HCT116 (cell line): Measurements from ENCODE around the gene METTL15. TPM values are rescaled to one million over a fixed set of nuclear protein-coding genes. Genes with fewer than 3 reads are reported as not detected.

ENCODE experiments used
- ATAC-seq: fragments of 200-7000 bp; cut with Tn5 transposase; 2 replicates; pipeline ENCODE4 v1.9.1; 2020; ENCODE audit warnings: mild to moderate bottlenecking, moderate library complexity
- BruUV-seq: library from RNA; stranded (reverse); fragments of 400-500 nt; replicated peaks from 2 replicates; lab custom pipeline; 2021; lab: Mats Ljungman, UMichigan
- CTCF ChIA-PET: fragments of 300-600 bp; sonication (Branson Sonifier 250); formaldehyde crosslinking; loops from one replicate; lab custom pipeline; 2021; ENCODE audit warnings: antibody characterized with exemption; lab: Charles Lee
- POLR2A ChIA-PET: fragments of 300-600, 350-600 bp; sonication (Branson Sonifier 250); formaldehyde crosslinking; loops from one replicate; lab custom pipeline; 2021; ENCODE audit warnings: antibody characterized with exemption; lab: Charles Lee
- RAD21 ChIA-PET, 2 experiments: fragments of 300-600 bp; sonication (Branson Sonifier 250); formaldehyde crosslinking; loops; one replicate each; lab custom pipeline; 2023; ENCODE audit warnings: low total read pairs in 2 of 2; ENCODE audit not compliant: uncharacterized antibody in 2 of 2, unreplicated experiment in 2 of 2, low non-redundant PET in 1 of 2; lab: Charles Lee
- DNase-seq: peaks from one replicate; pipeline ENCODE4 v3.0.0-alpha.2; 2010; ENCODE audit warnings: low read depth, low spot score
- H2AFZ ChIP-seq: fragments of 200-600 bp; shearing (Covaris generic), sonication (generic); 2 replicates; pipeline ENCODE4 v1.6.1; 2017; ENCODE audit warnings: low read depth, mixed run types, mixed read lengths, antibody characterized with exemption, low read length; ENCODE audit not compliant: poor library complexity, severe bottlenecking
- H3K27ac ChIP-seq: 2 replicates; pipeline ENCODE4 v1.5.1; 2012; ENCODE audit warnings: low read depth, low read length
- H3K27me3 ChIP-seq: fragments of 200-600 bp; sonication (generic); 2 replicates; pipeline ENCODE4 v1.6.1; 2016; ENCODE audit warnings: mixed run types, low read length, mixed read lengths; ENCODE audit not compliant: insufficient read depth
- H3K36me3 ChIP-seq, 2 experiments: fragments of 200-500 bp in 1 of 2; fragments of 200-600 bp in 1 of 2; sonication (Bioruptor generic) in 1 of 2; sonication (generic) in 1 of 2; 2 replicates each; pipeline versions ENCODE4 v1.5.1 to v1.6.1; 2014 to 2016; ENCODE audit warnings: low read length in 2 of 2, inconsistent platforms in 1 of 2, mixed read lengths in 1 of 2, mixed run types in 1 of 2; ENCODE audit not compliant: insufficient read depth in 2 of 2, control insufficient read depth in 1 of 2
- H3K4me1 ChIP-seq, 2 experiments: fragments of 200-600 bp in 1 of 2; sonication (generic) in 1 of 2; 2 replicates each; pipeline versions ENCODE4 v1.5.1 to v1.6.1; 2012 to 2017; ENCODE audit warnings: low read length in 2 of 2, inconsistent platforms in 1 of 2, mild to moderate bottlenecking in 1 of 2, mixed read lengths in 1 of 2, mixed run types in 1 of 2, moderate library complexity in 1 of 2; ENCODE audit not compliant: insufficient read depth in 2 of 2, control insufficient read depth in 1 of 2
- H3K4me2 ChIP-seq: fragments of 200-600 bp; sonication (generic); 2 replicates; pipeline ENCODE4 v1.6.1; 2017; ENCODE audit warnings: mixed run types, low read length, mixed read lengths
- H3K4me3 ChIP-seq, 2 experiments: fragments of 200-600 bp in 1 of 2; sonication (generic) in 1 of 2; replicated peaks in 1 of 2; 2 replicates each; pipeline ENCODE4 v1.5.1; 2011 to 2016; ENCODE audit warnings: low read length in 2 of 2, control low read depth in 1 of 2, low read depth in 1 of 2, mild to moderate bottlenecking in 1 of 2, mixed read lengths in 1 of 2, mixed run types in 1 of 2
- H3K79me2 ChIP-seq: fragments of 200-600 bp; sonication (generic); 2 replicates; pipeline ENCODE4 v1.6.1; 2017; ENCODE audit warnings: mild to moderate bottlenecking, mixed run types, low read length, moderate library complexity, mixed read lengths; ENCODE audit not compliant: insufficient read depth
- H3K9ac ChIP-seq: fragments of 200-600 bp; sonication (generic); 2 replicates; pipeline ENCODE4 v1.6.1; 2016; ENCODE audit warnings: low read length, mixed read lengths
- H3K9me2 ChIP-seq: fragments of 200-600 bp; sonication (generic), shearing (Covaris generic); 2 replicates; pipeline ENCODE4 v1.6.1; 2017; ENCODE audit warnings: mixed run types, mild to moderate bottlenecking, moderate library complexity; ENCODE audit not compliant: insufficient read depth
- H3K9me3 ChIP-seq, 2 experiments: fragments of 200-500 bp in 1 of 2; fragments of 200-600 bp in 1 of 2; sonication (Bioruptor generic) in 1 of 2; sonication (generic) in 1 of 2; 2 replicates each; pipeline ENCODE4 v1.6.1; 2014 to 2017; ENCODE audit warnings: low read length in 2 of 2, mixed read lengths in 2 of 2, inconsistent platforms in 1 of 2, low read depth in 1 of 2, mild to moderate bottlenecking in 1 of 2, mixed run types in 1 of 2, moderate library complexity in 1 of 2; ENCODE audit not compliant: control insufficient read depth in 1 of 2, insufficient read depth in 1 of 2
- H4K20me1 ChIP-seq: fragments of 200-600 bp; sonication (generic), shearing (Covaris generic); 2 replicates; pipeline ENCODE4 v1.6.1; 2017; ENCODE audit warnings: mixed run types, mild to moderate bottlenecking, moderate library complexity; ENCODE audit not compliant: insufficient read depth
- EGR1 ChIP-seq: IDR thresholded peaks from 2 replicates; pipeline ENCODE4 v1.6.1; 2012; ENCODE audit warnings: low read depth
- EZH2 ChIP-seq: fragments of 200-600 bp; sonication (generic); IDR thresholded peaks from 2 replicates; pipeline ENCODE4 v1.6.1; 2017; ENCODE audit warnings: antibody characterized with exemption, mixed run types
- SIN3A ChIP-seq: IDR thresholded peaks from 2 replicates; pipeline ENCODE4 v1.6.1; 2012; ENCODE audit warnings: low read depth
- SRF ChIP-seq: IDR thresholded peaks from 2 replicates; pipeline ENCODE4 v1.6.1; 2012; ENCODE audit warnings: low read depth
- ZFX ChIP-seq: fragments of 450-650 bp; IDR thresholded peaks from 2 replicates; pipeline ENCODE4 v1.6.1; 2017
- intact Hi-C: fragments of 100-400 bp; cut with micrococcal nuclease; formaldehyde crosslinking; loops from 2 replicates; pipeline ENCODE4 v1.10.0; 2022
- total RNA-seq: library from RNA; stranded (reverse); gene quantifications from one replicate; pipeline ENCODE4 v1.2.1, GENCODE V29; 2021; ENCODE audit not compliant: unreplicated experiment
- TF ChIP-seq, protein P1 (sequence below): IDR thresholded peaks from 2 replicates; pipeline ENCODE4 v1.6.1; 2012
- TF ChIP-seq, protein P2 (sequence below): IDR thresholded peaks from 2 replicates; pipeline ENCODE4 v1.6.1; 2011; ENCODE audit warnings: mild to moderate bottlenecking, low read length, moderate library complexity; ENCODE audit not compliant: insufficient replicate concordance; ENCODE audit errors: extremely low read depth

METTL15 gene
- total RNA-seq, 1 experiment from 2014 or later: 25.3 TPM

DNA sequence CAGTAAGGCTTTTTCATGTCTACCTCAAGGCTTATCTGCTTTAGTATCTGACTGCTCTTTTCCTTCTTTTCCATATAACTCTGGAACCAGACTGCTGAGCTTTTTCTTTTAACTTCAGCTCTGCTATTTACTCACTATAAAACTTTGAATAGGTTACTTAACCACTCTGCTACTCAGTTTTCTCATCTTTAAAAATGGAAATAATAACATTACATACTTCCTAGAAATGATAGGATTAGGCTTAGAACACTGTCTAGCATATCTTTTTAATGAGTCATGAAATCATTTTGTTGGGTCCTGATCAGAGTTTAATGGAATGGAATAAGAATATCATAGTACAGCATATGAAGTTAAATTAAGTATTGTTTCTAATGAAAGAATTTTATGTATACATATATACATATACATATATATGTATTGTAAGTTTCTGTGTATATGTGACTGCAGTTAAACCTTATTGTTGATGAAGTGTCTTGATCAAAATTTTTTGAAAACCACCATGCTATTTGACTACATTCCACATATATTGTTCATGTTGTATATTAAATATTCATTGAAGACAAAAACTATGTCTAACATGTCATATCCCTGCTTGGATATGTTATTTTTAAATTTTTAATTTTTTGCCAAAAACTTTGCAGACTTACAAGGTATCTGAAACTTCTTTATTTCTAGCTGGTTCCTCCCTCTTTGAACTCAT is 120.2 kb downstream of the METTL15 start:
- H3K36me3 ChIP-seq: 0 out of 4 replicates have a peak, but pooled peaks cover 0 to 6% of the 10 kb centered on the region in 2 experiments
- no peaks in the 10 kb centered on the region for H3K9me3 ChIP-seq
- no peak overlapping the region for H3K4me3 ChIP-seq
- H3K79me2 ChIP-seq: peaks cover 22% of the 10 kb centered on the region; the same call in 1 of the 2 replicates
- no peak overlapping the region for H3K9ac ChIP-seq
- no peak for ATAC-seq
- BruUV-seq: no TSS peak
- no peaks in the 10 kb centered on the region for H4K20me1 ChIP-seq
- H3K27me3 ChIP-seq: no peaks in the 10 kb centered on the region
- no peaks in the 10 kb centered on the region for H3K9me2 ChIP-seq
- ChIA-PET CTCF (no interaction called here), RAD21 (no interaction called here)
- intact Hi-C loops: no loop called here
- TF ChIP-seq EGR1 (no peak), SRF (no peak), SIN3A (no peak), EZH2 (no peak), ZFX (no peak)
- TF ChIP-seq, protein P1, sequence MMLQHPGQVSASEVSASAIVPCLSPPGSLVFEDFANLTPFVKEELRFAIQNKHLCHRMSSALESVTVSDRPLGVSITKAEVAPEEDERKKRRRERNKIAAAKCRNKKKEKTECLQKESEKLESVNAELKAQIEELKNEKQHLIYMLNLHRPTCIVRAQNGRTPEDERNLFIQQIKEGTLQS: no peak
- TF ChIP-seq, protein P2, sequence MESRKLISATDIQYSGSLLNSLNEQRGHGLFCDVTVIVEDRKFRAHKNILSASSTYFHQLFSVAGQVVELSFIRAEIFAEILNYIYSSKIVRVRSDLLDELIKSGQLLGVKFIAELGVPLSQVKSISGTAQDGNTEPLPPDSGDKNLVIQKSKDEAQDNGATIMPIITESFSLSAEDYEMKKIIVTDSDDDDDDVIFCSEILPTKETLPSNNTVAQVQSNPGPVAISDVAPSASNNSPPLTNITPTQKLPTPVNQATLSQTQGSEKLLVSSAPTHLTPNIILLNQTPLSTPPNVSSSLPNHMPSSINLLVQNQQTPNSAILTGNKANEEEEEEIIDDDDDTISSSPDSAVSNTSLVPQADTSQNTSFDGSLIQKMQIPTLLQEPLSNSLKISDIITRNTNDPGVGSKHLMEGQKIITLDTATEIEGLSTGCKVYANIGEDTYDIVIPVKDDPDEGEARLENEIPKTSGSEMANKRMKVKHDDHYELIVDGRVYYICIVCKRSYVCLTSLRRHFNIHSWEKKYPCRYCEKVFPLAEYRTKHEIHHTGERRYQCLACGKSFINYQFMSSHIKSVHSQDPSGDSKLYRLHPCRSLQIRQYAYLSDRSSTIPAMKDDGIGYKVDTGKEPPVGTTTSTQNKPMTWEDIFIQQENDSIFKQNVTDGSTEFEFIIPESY: no peak
- TF ChIP-seq, all 23 proteins: peak for 0
- Histone ChIP-seq H3K4me1 (peaks cover 5 to 10% of the 10 kb centered on the region in 2 experiments), H3K27ac (peak overlapping the region; percentile 19; the same call in 1 of the 2 replicates), H2AFZ (no peak overlapping the region), H3K4me2 (peak overlapping the region; percentile 13; the same call in 1 of the 2 replicates)
- POLR2A ChIA-PET: no interaction called here
- DNase-seq: no peak
